Activated CD4-positive, alpha-beta T cell treated with anti-CD3 and anti-CD28 coated beads, Interleukin-2, Interleukin-4, amounts not matched to agents 100 ng/mL and 50 ng/mL, durations not matched to agents 16 hours and 8 hours (primary cell): ENCODE results near the gene ENOX2.
"Not testable (repeated sequence)": the region's sequence is repeated elsewhere in the genome, so short reads cannot be mapped to it uniquely, and the experiment has no call there.

ENCODE experiments used
- DNase-seq: peaks from one replicate; pipeline ENCODE4 v3.0.0-alpha.2; 2020; ENCODE audit warnings: low spot score

ENOX2 gene

GRCh38 chrX:130902783-130903613 is at the start of gene ENOX2:
Gene ENOX2, minus strand, starts transcription at chrX:130903209. Its CDS starts 199,993 bp downstream, at chrX:130703216.
- peak; percentile 91 for DNase-seq

DNA sequence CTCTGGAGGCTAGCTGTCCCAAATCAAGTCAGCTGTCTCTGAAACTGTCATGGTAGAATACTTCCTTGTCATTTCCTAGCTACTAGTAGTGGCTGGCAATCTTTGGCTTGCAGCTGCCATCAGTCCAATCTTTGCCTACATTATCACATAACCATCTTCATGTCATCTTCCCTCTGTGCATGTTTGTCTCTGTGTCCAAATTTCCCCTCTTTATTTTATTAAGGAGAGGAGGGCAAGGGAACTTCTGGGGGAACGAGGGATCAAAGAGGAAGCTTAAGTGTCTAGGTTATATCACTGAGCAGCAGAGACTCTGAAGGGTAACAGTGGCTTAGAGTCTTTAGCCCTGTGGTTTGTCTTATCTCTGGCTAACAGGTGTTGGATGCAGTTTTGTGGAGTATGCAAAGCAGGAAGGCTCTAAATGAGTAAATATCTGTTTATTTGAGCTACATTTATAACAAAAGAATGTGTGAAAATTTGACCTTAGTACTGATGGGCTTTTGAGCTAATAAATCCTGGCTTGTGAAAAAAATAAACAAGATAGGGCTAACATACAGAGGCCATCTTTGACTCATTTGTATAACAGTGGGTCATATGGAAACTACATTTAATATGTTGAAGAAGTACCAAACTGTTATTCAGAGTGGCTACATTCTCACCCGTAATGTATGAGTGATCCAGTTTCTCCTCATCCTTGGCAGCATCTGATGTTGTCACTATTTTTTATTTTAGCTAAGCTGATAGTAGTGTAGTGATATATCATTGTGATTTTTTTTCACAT is 49.4 kb upstream of the ENOX2 start:
- DNase-seq: no peak

GRCh38 chrX:130944230-130944629 is 41.2 kb upstream of the ENOX2 start:
- DNase-seq: peak; percentile 21

DNA sequence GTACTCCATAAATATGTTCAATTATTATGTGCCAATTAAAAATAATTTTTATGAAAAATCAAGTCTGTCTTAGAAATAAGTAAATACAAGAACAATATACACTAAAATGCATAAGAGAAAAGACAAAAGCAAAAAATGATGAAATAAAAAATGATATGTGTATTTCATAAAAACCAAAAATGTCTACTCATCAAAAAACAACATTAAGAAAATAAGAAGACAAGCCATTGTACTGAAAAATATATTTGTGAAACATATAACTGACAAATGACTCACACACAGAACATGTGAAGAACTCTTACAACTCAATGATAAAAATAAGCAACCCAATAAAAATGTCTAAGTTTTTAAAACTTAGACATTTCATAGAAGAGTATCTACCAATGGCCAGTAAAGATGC is 34.1 kb upstream of the ENOX2 start:
- no peak for DNase-seq

GRCh38 chrX:130933358-130933757 is 30.3 kb upstream of the ENOX2 start:
- DNase-seq: no peak

- not testable (repeated sequence) for DNase-seq
Measured at GRCh38 chrX:130920405-130920804, 17.4 kb upstream of the ENOX2 start.

DNA sequence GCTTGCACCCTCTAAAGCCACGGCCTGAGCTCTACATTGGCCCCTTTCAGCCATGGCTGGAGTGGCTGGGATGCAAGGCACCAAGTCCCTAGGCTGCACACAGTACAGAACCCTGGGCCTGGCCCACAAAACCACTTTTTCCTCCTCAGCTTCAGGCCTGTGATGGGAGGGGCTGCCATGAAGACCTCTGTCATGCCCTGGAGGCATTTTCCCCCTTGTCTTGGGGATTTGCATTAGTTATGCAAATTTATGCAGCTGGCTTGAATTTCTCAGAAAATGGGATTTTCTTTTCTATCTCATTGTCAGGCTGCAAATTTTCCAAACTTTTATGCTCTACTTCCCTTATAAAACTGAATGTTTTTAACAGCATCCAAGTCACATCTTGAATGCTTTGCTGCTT is 16.7 kb upstream of the ENOX2 start:
- DNase-seq: not testable (repeated sequence)

DNA sequence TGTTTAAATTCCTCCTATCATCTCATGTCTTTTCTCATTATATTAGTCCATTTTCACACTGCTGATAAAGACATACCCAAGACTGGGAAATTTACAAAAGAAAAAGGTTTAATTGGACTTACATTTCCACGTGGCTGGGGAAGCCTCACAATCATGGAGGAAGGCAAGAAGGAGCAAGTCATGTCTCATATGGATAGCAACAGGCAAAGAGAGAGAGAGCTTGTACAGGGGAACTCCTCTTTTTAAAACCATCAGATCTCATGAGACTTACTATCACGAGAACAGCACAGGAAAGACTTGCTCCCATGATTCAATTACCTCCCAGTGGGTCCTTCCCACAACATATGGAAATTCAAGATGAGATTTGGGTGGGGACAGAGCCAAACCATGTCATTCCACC is 15.5 kb upstream of the ENOX2 start:
- not testable (repeated sequence) for DNase-seq

DNA sequence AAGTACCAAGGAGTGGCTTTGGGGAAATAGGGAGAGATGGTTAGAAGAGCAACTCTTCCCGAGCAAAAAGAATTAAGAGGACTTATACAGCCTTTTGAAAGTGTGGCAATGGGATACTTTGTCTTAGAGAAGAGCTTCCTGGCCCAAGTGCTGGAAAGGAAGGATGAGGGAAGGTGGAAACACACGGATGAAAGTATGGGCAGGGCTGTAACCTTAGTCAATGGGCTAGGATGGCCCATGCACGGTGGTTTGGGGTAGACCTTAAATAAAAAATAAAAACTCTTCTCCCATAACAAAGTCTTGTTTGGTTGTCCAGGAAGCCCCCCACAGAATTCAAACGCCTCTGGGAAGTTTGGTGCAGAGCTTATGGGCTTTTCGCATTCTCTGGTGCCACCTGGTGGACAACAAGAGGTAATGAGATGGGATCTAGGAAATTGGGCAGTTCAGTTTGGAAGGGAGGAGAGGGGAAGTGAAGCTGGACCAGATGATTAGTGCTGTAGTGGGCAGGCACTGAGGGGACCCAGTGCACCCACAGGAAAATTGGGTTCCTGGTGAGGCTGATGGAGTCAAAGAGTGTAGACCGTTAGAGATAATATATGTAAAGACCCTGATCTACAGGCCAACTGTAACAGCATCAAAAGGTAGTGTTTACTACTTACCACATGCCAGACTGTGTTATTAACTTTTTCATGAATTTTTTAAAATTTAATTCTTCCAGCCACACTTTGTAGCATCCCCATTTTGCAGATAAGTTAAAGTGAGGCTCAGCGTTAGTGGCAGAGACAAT is 13.8 kb upstream of the ENOX2 start:
- DNase-seq: peak; percentile 44

DNA sequence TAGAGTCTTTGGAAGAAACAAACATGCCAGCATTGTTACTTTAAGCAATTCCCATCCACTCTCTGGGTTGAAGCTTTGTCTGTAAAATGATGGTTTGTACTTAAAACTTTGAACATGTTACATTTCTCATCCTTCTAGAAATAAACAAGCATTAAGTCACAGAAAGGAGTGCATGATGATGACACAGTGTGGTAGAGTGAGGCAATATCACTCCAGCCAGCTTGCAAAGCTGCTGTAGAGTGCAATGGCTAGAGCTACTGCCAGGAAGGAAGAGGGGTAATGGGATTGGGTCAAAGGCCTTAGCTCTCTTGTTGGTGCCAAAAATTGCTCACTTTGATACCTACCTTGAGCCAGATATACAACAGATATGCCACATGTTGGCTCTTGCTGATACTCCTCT is 12.3 kb upstream of the ENOX2 start:
- no peak for DNase-seq

DNA sequence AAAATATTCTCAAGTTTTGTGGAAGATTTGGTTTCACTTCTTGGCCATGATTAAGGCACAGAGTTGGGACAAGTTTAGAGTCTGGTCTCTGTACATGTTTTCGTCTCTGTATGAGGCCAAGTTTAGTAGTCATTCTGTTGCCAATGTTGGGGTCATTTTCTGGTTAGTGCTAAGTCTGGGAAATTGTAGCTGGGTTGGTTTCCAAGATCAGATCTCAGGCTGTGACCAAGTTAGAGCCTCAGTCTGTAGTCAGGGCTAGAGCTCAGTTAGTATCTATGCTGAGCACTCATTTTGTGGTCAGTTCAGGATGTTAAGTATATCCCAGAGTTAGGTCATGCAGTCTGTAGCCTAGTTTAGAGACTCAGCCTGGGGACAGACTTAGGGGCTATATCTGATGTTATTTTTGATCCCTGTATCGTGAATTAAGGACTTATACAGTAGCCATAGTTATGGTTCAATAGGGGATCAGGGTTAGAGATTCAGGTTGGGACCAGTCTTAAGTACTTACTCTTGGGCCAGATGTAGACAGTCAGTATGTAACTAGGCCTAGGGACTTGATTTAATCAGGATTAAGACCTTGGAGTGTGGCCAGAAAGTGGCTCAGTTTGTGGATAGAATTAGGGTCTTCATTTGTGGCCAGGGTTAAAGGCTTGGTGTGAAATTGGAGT is 6.6 kb upstream of the ENOX2 start:
- no peak for DNase-seq

- DNase-seq: no peak
Measured at GRCh38 chrX:130906776-130907175, 3.8 kb upstream of the ENOX2 start.

DNA sequence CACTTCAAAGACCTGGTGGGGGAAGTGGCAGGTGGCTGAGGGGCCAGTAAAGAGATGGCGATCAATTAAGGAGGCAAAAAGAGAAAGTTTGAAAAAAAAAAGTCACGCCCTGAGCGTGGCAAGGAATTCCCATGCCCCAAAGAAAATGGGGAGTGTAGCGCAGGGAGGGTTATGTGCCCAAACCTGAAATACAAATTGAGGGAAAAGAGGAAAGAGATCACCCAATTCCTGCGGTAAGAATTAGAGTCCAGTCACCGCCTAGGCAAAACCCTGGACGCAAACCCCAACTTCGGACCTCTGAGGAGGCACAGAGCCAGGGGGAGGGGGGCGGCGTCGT is 595 bp downstream of the ENOX2 start:
- no peak for DNase-seq

- no peak for DNase-seq
Measured at GRCh38 chrX:130896802-130897501, 6.1 kb downstream of the ENOX2 start.

- no peak for DNase-seq
Measured at GRCh38 chrX:130896026-130896425, 7.0 kb downstream of the ENOX2 start.

- no peak for DNase-seq
Measured at GRCh38 chrX:130895299-130895698, 7.7 kb downstream of the ENOX2 start.

- DNase-seq: no peak
Measured at GRCh38 chrX:130893356-130894085, 9.5 kb downstream of the ENOX2 start.

- DNase-seq: no peak
Measured at GRCh38 chrX:130887376-130887775, 15.6 kb downstream of the ENOX2 start.

- no peak for DNase-seq
Measured at GRCh38 chrX:130885996-130886395, 17.0 kb downstream of the ENOX2 start.

DNA sequence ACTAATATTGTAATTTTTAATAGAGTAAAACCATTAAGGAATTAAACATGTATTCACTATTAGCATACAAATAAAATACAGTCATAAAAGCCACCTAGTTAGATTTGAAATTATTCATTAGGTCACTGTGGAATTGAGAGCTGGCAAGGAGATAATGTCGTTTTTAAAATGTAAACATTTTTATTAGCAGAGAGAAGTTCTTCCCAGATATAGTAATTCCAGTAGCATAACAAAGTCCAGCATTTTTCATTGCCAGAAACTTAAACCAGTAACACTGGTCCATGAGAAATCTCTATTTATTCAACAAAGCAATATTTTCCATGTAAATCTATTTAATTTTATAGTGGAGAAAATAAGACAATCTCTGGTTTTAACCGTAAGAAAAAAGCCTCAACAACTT is 17.5 kb downstream of the ENOX2 start:
- no peak for DNase-seq

GRCh38 chrX:130884627-130885026 is 18.4 kb downstream of the ENOX2 start:
- DNase-seq: no peak
